B cell (primary cell): ENCODE data around the gene TTLL6.

Experiments
- EZH2 ChIP-seq: IDR thresholded peaks from 2 replicates; pipeline ENCODE4 v1.6.1; 2012; ENCODE audit warnings: borderline replicate concordance, low read depth, mild to moderate bottlenecking, moderate library complexity, low read length; ENCODE audit not compliant: insufficient read depth, poor library complexity, severe bottlenecking
- TF ChIP-seq, protein P1 (sequence below): fragments of 200-600 bp; IDR thresholded peaks from one replicate; pipeline ENCODE4 v1.8.0; 2022; ENCODE audit warnings: antibody characterized with exemption, mild to moderate bottlenecking

DNA sequence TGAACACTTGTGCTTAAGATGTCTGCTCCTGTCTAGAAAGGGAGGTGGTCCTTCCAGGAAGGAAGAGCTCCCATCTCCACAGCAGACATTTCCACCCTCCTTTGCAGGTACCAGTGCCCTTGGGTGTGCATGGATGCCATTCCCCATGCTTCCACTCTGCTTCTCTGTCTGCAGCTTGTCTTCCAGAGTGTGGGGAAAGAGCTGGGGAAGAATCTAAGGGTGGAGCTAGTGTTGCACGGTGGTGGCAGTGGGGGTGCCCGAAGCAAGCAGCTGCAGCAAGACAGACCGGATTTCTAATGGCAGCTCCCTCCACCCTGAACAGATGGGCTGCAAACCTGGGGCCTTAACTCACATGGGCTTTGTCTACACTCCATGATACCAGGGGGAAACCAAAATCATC, 65.9 kb downstream of the TTLL6 start:
- TF ChIP-seq, protein P1, sequence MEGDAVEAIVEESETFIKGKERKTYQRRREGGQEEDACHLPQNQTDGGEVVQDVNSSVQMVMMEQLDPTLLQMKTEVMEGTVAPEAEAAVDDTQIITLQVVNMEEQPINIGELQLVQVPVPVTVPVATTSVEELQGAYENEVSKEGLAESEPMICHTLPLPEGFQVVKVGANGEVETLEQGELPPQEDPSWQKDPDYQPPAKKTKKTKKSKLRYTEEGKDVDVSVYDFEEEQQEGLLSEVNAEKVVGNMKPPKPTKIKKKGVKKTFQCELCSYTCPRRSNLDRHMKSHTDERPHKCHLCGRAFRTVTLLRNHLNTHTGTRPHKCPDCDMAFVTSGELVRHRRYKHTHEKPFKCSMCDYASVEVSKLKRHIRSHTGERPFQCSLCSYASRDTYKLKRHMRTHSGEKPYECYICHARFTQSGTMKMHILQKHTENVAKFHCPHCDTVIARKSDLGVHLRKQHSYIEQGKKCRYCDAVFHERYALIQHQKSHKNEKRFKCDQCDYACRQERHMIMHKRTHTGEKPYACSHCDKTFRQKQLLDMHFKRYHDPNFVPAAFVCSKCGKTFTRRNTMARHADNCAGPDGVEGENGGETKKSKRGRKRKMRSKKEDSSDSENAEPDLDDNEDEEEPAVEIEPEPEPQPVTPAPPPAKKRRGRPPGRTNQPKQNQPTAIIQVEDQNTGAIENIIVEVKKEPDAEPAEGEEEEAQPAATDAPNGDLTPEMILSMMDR = no peak
- TF ChIP-seq EZH2 = no peak
